SK-N-SH (cell line): ENCODE data around the gene CTRB1. TPM values are rescaled to one million over a fixed set of nuclear protein-coding genes. Genes with fewer than 3 reads are reported as not detected.

Experiments used
- CTCF ChIA-PET: fragments of 300-600, 350-600 bp; formaldehyde crosslinking; extraction: SDS; loops from one replicate; lab custom pipeline; 2021; lab: Yijun Ruan, JAX
- POLR2A ChIA-PET: fragments of 350-600 bp; sonication (Branson Sonifier 250); formaldehyde crosslinking; extraction: SDS; loops from one replicate; lab custom pipeline; 2020; ENCODE audit warnings: antibody characterized with exemption, inconsistent platforms; lab: Yijun Ruan, JAX
- DNase-seq: peaks from one replicate; pipeline ENCODE4 v3.0.0; 2012
- H2AFZ ChIP-seq: fragments of 200-600 bp; sonication (generic); 2 replicates; pipeline ENCODE4 v1.8.1; 2016; ENCODE audit warnings: antibody characterized with exemption, mild to moderate bottlenecking, low read depth
- H3F3A ChIP-seq: fragments of 200-600 bp; sonication (generic); replicated peaks from 2 replicates; pipeline ENCODE3; 2016; ENCODE audit warnings: antibody characterized with exemption, mild to moderate bottlenecking; ENCODE audit not compliant: insufficient read depth
- H3K27ac ChIP-seq, 2 experiments: fragments of 200-500 bp in 1 of 2; fragments of 200-600 bp in 1 of 2; sonication (Bioruptor generic) in 1 of 2; sonication (generic), shearing (Covaris generic) in 1 of 2; 2 replicates each; pipeline versions ENCODE4 v1.5.1 to v1.6.1; 2014 to 2016; ENCODE audit warnings: low read depth in 2 of 2, inconsistent platforms in 1 of 2, low read length in 1 of 2, mild to moderate bottlenecking in 1 of 2, mixed read lengths in 1 of 2
- H3K27me3 ChIP-seq: fragments of 200-600 bp; sonication (generic), shearing (Covaris generic); 2 replicates; pipeline ENCODE4 v1.6.1; 2016; ENCODE audit warnings: mixed run types; ENCODE audit not compliant: insufficient read depth
- H3K36me3 ChIP-seq, 2 experiments: fragments of 200-500 bp in 1 of 2; fragments of 200-600 bp in 1 of 2; sonication (Bioruptor generic) in 1 of 2; sonication (generic) in 1 of 2; replicated peaks in 1 of 2; 2 replicates each; pipeline versions ENCODE3 to v1.5.1; 2014 to 2016; ENCODE audit warnings: low read length in 1 of 2, mild to moderate bottlenecking in 1 of 2; ENCODE audit not compliant: insufficient read depth in 2 of 2, control insufficient read depth in 1 of 2
- H3K4me1 ChIP-seq, 2 experiments: fragments of 200-500 bp in 1 of 2; fragments of 200-600 bp in 1 of 2; sonication (Bioruptor generic) in 1 of 2; sonication (generic), shearing (Covaris generic) in 1 of 2; 2 replicates each; pipeline versions ENCODE4 v1.5.1 to v1.6.1; 2014 to 2016; ENCODE audit warnings: low read depth in 1 of 2, low read length in 1 of 2, mixed run types in 1 of 2; ENCODE audit not compliant: insufficient read depth in 2 of 2, control insufficient read depth in 1 of 2
- H3K4me2 ChIP-seq: fragments of 200-600 bp; sonication (generic), shearing (Covaris generic); 2 replicates; pipeline ENCODE4 v1.6.1; 2017; ENCODE audit warnings: mixed run types
- H3K4me3 ChIP-seq, 2 experiments: fragments of 200-500 bp in 1 of 2; fragments of 200-600 bp in 1 of 2; sonication (Bioruptor generic) in 1 of 2; sonication (generic), shearing (Covaris generic) in 1 of 2; 2 replicates each; pipeline versions ENCODE4 v1.5.1 to v1.8.1; 2014 to 2016; ENCODE audit warnings: low read depth in 2 of 2, inconsistent platforms in 1 of 2, low read length in 1 of 2, mild to moderate bottlenecking in 1 of 2, mixed read lengths in 1 of 2, moderate library complexity in 1 of 2
- H3K79me2 ChIP-seq: fragments of 200-600 bp; sonication (generic); 2 replicates; pipeline ENCODE4 v1.8.1; 2017; ENCODE audit warnings: mild to moderate bottlenecking; ENCODE audit not compliant: insufficient read depth
- H3K9ac ChIP-seq: fragments of 200-600 bp; sonication (generic); 2 replicates; pipeline ENCODE4 v1.6.1; 2017; ENCODE audit warnings: mixed run types
- H3K9me2 ChIP-seq: fragments of 200-600 bp; sonication (generic); 2 replicates; pipeline ENCODE4 v1.6.1; 2017; ENCODE audit warnings: mixed run types
- H3K9me3 ChIP-seq: fragments of 200-600 bp; sonication (generic); 2 replicates; pipeline ENCODE4 v1.6.1; 2017; ENCODE audit warnings: mixed run types, mild to moderate bottlenecking, moderate library complexity
- H4K20me1 ChIP-seq: fragments of 200-600 bp; sonication (generic); 2 replicates; pipeline ENCODE4 v1.6.1; 2017; ENCODE audit warnings: mild to moderate bottlenecking, mixed run types; ENCODE audit not compliant: insufficient read depth
- CHD2 ChIP-seq: fragments of 150-350 bp; IDR thresholded peaks from 2 replicates; pipeline ENCODE4 v1.6.1; 2018; ENCODE audit warnings: low read length; ENCODE audit not compliant: partially characterized antibody
- CTCF ChIP-seq: fragments of 200-600 bp; sonication (generic); IDR thresholded peaks from 2 replicates; pipeline ENCODE4 v1.6.1; 2017; ENCODE audit warnings: antibody characterized with exemption, mild to moderate bottlenecking, moderate library complexity
- EP300 ChIP-seq, 2 experiments: IDR thresholded peaks; 2 replicates each; pipeline versions ENCODE4 v1.4.0 to v1.6.1; 2012; ENCODE audit warnings: borderline replicate concordance in 1 of 2, low read depth in 1 of 2, low read length in 1 of 2
- EZH2phosphoT487 ChIP-seq: fragments of 200-600 bp; sonication (generic); IDR thresholded peaks from 2 replicates; pipeline ENCODE4 v1.6.1; 2017; ENCODE audit warnings: low read depth, mixed run types, mild to moderate bottlenecking, antibody characterized with exemption, moderate library complexity, borderline replicate concordance
- FOSL2 ChIP-seq: IDR thresholded peaks from 2 replicates; pipeline ENCODE4 v1.4.0; 2012; ENCODE audit warnings: low read depth, mild to moderate bottlenecking, moderate library complexity, borderline replicate concordance
- GABPA ChIP-seq: IDR thresholded peaks from 2 replicates; pipeline ENCODE4 v1.4.0; 2012; ENCODE audit warnings: low read depth, mild to moderate bottlenecking
- GATA2 ChIP-seq: sonication (generic); formaldehyde crosslinking; IDR thresholded peaks from 2 replicates; pipeline ENCODE4 v1.5.0; 2020; ENCODE audit warnings: mild to moderate bottlenecking, missing genetic modification reagents
- IRF3 ChIP-seq: fragments of 150-350 bp; IDR thresholded peaks from 2 replicates; pipeline ENCODE4 v1.6.1; 2016; ENCODE audit warnings: mild to moderate bottlenecking, low read depth, low read length
- JUND ChIP-seq: IDR thresholded peaks from 2 replicates; pipeline ENCODE4 v1.4.0; 2012
- MAX ChIP-seq: IDR thresholded peaks from 2 replicates; pipeline ENCODE4 v1.4.0; 2012; ENCODE audit warnings: low read depth
- NFIC ChIP-seq: IDR thresholded peaks from 2 replicates; pipeline ENCODE4 v1.4.0; 2012; ENCODE audit warnings: borderline replicate concordance
- NRF1 ChIP-seq: IDR thresholded peaks from 2 replicates; pipeline ENCODE4 v1.6.1; 2012; ENCODE audit warnings: low read depth, mild to moderate bottlenecking, low read length
- PBX3 ChIP-seq: IDR thresholded peaks from 2 replicates; pipeline ENCODE4; 2012
- SIN3A ChIP-seq: IDR thresholded peaks from 2 replicates; pipeline ENCODE4 v1.6.1; 2012; ENCODE audit warnings: low read depth, mild to moderate bottlenecking, low read length, moderate library complexity, borderline replicate concordance
- SMC3 ChIP-seq: IDR thresholded peaks from 2 replicates; pipeline ENCODE4 v1.6.1; 2012; ENCODE audit warnings: low read depth, low read length, improper control_type of control experiment
- TAF1 ChIP-seq: IDR thresholded peaks from 2 replicates; pipeline ENCODE4 v1.6.1; 2012; ENCODE audit warnings: low read depth, mild to moderate bottlenecking, low read length, moderate library complexity, borderline replicate concordance
- USF1 ChIP-seq: IDR thresholded peaks from 2 replicates; pipeline ENCODE4 v1.4.0; 2012; ENCODE audit warnings: low read depth, borderline replicate concordance
- USF2 ChIP-seq: fragments of 150-350 bp; IDR thresholded peaks from 2 replicates; pipeline ENCODE4 v1.6.1; 2017; ENCODE audit warnings: antibody characterized with exemption, low read length, low read depth, borderline replicate concordance
- ZBTB33 ChIP-seq: IDR thresholded peaks from 2 replicates; pipeline ENCODE4 v1.4.0; 2012; ENCODE audit warnings: low read depth, borderline replicate concordance
- WGBS: methylation state at CpG from one replicate; pipeline ENCODE4 v1.1.6; 2017; ENCODE audit warnings: low lambda C conversion rate; 5-methylcytosine and 5-hydroxymethylcytosine counted together
- polyA plus RNA-seq, 3 experiments: library from polyadenylated mRNA; depleted of rRNA; stranded (reverse); fragments of >200 nt; gene quantifications; 2 replicates each; pipeline ENCODE4 v1.2.3, GENCODE V29; 2012

CTRB1 gene
- polyA plus RNA-seq (2012; rRNA removed): not detected in 2 replicates
- not detected in 2 replicates for polyA plus RNA-seq (2012; cell fraction: cytosol; rRNA removed)
- not detected in 2 replicates for polyA plus RNA-seq (2012; cell fraction: nucleus; rRNA removed)

GRCh38 chr16:75218256-75219076 lies at the start of gene CTRB1:
TSS of gene CTRB1 (plus strand) at chr16:75218988. CDS start at chr16:75219008, 20 bp downstream.
- Histone ChIP-seq H3K79me2 (no peaks in the 10 kb centered on the region), H3K27me3 (no peaks in the 10 kb centered on the region), H3K9me2 (no peaks in the 10 kb centered on the region), H3F3A (no peaks in the 10 kb centered on the region), H3K4me3 (no peak within 1 kb of the TSS), H3K4me1 (peaks cover 0 to 6% of the 10 kb centered on the region in 2 experiments; a peak in 1 of 4 replicates), H4K20me1 (no peaks in the 10 kb centered on the region), H3K27ac (peak within 1 kb of the TSS in 1 of 2 experiments; percentile 12; a peak in 1 of 4 replicates)
- WGBS: 94% methylated on average over 6 of the region's 19 CpGs
- peak; percentile 57 for DNase-seq
- CTCF ChIA-PET: interaction anchor here (3.8 to 4.0 kb wide), 2 partner anchors 16 to 19 kb away, joined by 18 to 21 read pairs; no protein-coding TSS in a partner anchor
- TF ChIP-seq FOSL2: no peak
- no peak for TF ChIP-seq MAX
- no peak for TF ChIP-seq JUND
- TF ChIP-seq IRF3: no peak
- no peak for TF ChIP-seq GATA2 (CRISPR knock-in tag)
- TF ChIP-seq USF2: no peak
- no peak for TF ChIP-seq TAF1
- TF ChIP-seq EP300 (IDR thresholded peaks at IDR 0.05; ENCODE audit: borderline replicate concordance in 1 of 2, low read depth in 1 of 2, low read length in 1 of 2): no peak
- no peak for TF ChIP-seq NRF1
- TF ChIP-seq PBX3: no peak
- TF ChIP-seq EZH2phosphoT487: no peak
- no peak for TF ChIP-seq SIN3A
- TF ChIP-seq CTCF: no peak
- no peak for TF ChIP-seq ZBTB33
- no peak for TF ChIP-seq NFIC
- TF ChIP-seq SMC3: no peak
- TF ChIP-seq USF1: no peak
- no peak for TF ChIP-seq CHD2
- no peak for TF ChIP-seq GABPA
- TF ChIP-seq, all 33 proteins: peak for 0
- 0 out of 2 replicates have a peak within 1 kb of the TSS, but pooled peaks have one; percentile 58 for H3K4me2 ChIP-seq
- H2AFZ ChIP-seq: no peak within 1 kb of the TSS
- H3K9ac ChIP-seq: no peak within 1 kb of the TSS
- H3K9me3 ChIP-seq: no peaks in the 10 kb centered on the region
- POLR2A ChIA-PET: interaction anchor here (0.5 kb wide), 1 partner anchor 199 kb away, joined by 3 read pairs; no protein-coding TSS in a partner anchor
- no peaks in the 10 kb centered on the region for H3K36me3 ChIP-seq
